NCI-H146 treated with DMSO at 0.1 percent for 48 hours (cell line): ENCODE results near the gene CLTCL1.
"Not testable (repeated sequence)": the region's sequence is repeated elsewhere in the genome, so short reads cannot be mapped to it uniquely, and the experiment has no call there.

Experiments
- DNase-seq: peaks from one replicate; lab custom pipeline; 2025; ENCODE audit not compliant: unreplicated experiment; lab: John Stamatoyannopoulos, UW

CLTCL1 gene

DNA sequence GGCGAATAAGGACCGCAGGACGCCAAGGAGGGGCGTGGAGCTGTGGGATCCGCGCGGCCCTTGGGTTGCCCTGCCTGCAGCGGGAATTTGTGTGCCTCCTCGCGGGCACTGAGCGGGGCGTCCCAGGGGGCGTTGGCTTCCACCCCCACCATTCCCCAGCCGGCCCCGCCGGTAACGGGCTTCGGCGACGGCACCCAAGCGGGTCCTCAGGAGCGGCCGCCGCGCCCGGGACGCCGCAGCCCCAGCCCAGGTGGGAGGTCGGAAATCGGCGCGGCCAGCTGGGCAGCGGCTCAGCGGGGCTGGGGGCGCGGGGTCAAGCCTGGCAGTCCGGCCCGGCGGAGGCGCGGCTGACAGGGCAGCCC lies 320 bp downstream of the CLTCL1 start:
- no peak for DNase-seq

DNA sequence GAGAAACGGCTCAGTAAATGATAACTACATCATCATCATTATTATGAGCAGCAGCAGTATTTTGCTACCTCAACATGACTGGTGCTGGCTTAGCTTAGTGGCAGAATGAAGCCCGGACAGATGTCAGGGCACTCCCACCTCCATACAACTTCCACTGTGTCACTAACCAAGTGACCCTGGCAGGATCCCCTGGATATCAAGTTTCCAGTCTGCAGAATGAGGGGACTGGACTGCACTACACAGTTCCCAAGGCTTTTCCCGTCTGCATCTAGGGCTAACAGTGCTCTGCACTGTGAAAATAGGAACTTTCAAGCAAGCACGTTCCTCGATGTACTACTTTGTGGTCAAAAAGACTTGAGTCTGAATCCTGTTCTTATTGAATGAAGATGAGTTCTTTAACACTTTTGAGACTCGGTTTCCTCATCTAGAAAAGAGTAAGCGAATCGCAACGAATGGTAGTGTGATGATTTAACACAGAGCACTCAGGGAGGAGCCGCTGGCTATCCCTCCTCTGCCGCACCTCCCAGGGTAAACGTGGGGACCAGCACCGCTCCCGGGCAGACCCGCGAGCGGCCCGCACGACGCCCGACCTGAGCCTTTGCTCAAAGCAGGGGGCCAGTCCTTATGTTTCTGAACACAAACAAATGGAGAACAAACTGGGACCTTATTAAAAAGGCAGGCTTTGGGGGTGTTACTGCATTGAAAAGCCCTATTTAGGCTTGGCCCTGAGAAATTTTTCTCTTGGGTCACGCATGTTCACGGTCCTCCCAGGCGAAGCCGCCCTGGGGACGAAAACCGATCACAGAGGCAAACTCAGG lies 910 bp downstream of the CLTCL1 start:
- no peak for DNase-seq

DNA sequence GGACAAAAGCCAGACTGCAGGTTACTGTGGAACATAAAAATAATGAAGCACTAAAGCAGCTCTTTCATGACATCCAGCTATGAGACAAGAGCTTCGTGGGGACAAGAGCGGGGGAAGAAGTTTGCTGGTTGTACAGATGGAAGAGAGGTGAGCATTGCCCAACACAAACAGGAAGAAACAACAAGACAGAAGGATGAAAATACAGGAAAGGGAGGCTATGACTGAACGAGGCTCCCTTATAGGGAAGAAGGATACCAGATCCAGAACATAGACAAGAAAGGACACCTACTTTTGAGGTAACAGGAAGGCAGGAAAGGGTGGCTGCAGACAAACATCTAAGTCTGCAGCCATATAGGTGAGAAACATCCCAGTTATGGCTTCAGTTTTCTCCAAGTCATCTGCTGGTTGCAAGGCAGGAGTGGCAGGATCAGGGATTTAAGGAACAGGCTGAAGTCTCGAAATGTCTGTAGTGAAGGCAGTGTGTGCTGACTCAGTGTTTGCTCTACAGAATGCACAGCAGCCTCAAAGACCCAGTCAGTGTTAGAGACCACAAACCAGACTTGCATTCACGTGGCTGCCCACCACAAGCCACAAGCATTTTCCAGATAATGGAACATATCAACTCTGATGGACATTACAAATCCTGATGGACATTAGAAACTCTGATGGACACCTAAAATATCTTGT lies 1.9 kb downstream of the CLTCL1 start:
- no peak for DNase-seq

DNA sequence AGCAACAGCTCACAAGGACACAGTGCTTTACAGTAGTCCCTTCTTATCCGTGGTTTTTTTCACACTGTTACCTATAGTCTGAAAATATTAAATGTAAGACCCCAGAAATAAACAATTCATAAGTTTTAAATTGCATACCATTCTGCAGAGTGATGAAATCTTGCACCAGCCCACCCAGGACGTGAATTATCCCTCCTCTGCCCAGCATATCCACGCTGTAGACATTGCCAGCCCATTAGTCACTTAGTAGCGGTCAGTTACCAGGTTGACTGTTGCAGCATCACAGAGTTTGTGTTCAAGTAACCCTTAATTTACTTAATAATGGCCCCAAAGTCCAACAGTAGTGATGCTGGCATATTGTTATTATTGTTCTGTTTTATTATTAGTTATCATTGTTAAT lies 3.6 kb downstream of the CLTCL1 start:
- DNase-seq = no peak

DNA sequence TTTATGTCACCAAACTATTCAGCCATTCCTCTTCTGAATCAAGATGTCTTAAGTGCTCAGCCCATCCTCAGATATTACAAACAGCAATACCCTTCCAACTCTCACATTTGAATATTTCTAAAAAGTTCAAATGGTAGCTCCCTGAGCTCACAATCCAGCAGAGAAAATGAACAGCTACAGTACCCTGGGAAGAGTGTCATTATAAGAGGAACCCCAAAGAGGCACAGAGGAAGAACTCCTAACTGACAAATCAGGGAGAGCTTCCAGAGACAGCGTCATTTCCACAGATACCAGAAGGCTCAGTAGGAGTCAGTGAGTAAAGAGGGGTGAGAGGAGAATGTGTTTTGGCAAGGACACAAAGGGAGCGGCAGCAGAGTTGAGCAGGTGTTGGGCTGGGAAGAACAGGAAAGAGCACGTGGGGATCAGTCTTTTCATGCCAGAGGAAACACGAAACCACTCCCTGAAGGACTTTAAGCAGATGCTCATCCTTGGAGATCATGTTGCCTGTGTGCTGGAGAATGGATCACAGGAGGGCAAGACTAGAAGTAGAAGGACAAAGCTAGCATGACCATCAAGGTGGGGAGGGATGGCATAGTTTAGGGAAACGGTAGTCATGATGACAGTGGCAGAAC lies 4.3 kb downstream of the CLTCL1 start:
- peak; percentile 84 for DNase-seq

DNA sequence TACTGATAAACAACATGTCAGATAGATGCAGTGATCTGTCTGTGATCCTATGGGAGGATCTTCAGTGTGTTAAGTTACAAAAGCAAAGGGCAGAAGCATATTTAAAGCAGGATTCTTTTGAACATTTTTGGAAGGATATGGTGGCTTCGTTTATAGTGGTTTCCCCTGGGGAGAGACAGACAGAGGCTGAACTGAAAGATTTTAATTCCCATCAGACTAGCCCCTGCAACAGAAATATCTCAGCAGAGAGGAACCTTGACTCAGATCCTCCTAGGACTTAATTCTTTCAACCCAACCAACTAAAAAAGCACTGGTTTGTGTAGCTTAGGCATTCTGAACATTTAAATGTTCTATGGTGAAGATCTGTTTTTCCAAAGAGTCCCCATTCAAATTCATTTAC lies 5.7 kb downstream of the CLTCL1 start:
- DNase-seq = no peak

DNA sequence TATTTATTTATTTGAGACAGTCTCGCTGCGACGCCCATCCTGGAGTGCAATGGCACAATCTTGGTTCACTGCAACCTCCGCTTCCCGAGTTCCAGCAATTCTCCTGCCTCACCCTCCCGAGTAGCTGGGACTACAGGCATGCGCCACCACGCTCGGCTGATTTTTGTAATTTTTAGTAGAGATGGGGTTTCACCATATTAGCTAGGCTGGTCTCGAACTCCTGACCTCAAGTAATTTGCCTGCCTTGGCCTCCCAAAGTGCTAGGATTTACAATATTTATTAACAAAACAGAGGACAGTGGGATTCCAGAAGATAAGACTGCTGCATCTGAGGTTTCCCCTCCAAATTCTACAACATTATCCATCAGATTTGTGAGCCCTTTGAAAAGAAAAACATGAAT lies 12.4 kb downstream of the CLTCL1 start:
- not testable (repeated sequence) for DNase-seq

DNA sequence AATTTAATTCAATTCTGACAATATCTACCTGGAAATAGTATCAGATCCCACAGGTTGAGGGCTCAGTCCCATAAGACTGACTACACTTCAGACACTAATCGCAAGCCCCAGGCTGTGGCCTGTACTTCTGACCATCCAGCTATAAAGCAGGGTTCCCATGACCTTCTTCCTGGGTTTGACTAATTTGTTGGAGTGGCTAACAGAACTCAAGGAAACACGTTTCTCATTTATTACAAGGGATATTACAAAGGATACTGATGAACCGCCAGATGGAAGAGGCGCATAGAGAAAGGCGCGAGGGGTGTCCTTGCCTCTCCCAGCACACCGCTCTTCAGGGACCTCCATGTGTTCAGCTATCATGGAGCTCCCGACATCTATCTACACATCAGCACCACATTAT lies 13.7 kb downstream of the CLTCL1 start:
- no peak for DNase-seq

DNA sequence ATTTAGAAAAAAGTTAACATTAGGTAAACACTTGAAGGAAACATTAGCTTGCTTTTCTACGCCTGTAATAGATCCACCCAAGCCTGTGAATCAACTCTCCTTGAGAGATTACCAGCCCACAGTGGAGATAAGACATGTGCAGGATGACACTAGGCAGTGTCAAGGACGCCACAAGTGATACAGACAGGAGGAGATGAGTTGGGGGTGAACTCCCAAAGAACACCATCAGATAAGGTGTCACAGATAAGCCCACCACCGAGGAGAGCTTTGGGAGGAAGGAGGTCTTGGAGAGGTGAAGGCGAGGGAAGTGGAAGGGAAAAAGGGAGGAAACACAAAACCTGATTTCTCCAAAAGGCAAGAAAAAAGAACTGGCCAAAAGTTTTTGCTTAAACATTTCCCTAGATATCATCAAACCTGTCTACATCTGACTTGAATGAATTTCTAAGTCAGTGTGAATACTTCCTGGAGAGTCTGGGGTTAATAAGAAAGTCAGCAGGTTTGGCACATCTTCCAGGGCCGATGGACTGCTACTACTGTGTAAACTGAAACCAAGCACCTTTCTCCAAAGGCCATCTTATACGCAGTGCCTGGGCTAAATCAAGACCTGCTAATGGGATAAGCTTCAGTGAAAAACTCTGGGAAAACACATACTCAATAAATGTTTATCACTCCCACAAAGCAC lies 15.5 kb downstream of the CLTCL1 start:
- no peak for DNase-seq

DNA sequence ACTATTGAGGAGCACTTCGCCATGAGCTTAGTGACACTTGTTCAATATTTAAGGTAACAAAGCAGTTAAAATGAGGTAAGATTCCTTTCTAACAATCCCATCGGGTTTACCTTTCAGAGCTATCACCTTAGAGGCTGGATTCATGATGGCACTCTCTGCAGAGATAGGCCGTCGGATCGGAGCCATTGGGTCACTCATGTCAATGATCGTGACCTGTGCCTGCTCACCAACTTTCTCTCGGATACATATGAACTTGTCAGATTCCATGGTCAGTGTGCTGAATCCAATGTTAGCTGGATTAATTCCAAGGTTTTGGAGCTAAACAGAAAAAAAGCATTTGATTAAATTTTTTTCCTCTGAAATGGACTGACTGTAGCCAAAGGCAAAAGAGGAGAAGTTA lies 16.0 kb downstream of the CLTCL1 start:
- DNase-seq = no peak

DNA sequence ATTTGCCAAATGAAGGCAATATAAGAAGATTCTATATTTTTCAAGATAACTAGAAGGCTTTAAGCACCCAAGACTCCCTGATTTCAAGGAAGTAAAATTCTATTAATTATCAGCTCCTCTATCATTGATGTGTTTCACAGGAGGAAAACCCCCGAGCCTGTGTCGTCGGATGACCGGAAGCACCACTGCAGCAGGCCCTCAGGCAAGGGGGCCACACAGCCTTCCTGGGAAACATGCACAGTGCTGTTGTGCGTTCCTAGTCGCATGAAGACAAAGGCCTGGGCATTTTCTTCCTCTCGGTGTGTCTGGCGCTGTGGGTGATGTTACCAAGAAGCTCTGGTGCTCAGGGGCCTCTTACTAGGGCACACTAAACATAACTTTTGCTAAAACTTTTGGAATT lies 16.4 kb downstream of the CLTCL1 start:
- no peak for DNase-seq

DNA sequence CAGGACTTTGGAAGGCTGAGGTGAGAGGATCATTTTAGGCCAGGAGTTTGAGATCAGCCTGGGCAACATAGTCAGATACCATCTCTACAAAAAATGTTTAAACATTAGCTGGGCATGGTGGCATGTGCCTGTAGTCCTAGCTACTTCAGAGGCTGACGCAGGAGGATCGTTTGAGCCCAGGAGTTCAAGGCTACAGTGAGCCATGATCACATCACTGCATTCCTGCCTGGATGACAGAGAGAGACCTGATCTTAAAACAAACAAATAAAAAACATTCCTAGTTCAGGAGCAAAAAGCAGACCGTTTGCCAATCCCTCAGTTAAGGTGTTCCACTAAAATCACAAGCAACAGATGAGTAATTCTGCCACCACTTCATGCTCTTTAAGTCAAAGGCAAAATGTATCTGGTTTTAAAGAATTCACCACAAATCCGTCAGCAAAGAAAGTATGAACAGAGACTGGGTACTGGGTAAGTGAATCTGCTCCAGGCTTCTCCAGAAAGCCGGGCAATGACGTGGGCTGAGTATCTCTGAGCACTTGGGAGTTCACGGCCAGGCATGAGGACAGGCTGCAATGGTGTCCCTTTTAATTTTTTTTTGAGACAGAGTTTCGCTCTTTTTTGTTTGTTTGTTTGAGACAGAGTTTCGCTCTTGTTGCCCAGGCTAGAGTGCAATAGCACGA lies 19.5 kb downstream of the CLTCL1 start:
- DNase-seq = no peak

DNA sequence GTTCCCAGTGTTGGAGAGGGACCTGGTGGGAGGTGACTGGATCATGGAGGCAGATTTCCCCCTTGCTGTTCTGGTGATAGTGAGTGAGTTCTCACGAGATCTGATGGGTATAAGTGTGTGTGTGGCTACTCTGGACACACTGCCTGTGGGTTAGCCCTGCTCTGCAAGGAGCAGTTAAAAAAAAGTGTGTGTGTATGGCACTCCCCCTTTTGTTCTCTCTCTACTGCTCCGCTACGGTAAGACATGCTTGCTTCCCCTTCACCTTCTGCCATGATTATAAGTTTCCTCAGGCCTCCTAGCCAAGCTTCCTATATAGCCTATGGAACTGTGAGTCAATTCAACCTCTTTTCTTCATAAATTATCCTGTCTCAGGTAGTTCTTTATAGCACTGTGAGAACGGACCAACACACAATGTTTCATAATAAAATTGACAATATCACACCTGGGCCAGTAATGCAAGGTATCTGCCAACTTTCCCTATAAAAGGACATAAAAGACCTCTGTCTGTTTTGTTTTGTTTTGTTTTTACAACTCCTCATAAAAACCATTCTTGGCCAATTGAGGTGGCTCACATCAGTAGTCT lies 20.2 kb downstream of the CLTCL1 start:
- DNase-seq = no peak

DNA sequence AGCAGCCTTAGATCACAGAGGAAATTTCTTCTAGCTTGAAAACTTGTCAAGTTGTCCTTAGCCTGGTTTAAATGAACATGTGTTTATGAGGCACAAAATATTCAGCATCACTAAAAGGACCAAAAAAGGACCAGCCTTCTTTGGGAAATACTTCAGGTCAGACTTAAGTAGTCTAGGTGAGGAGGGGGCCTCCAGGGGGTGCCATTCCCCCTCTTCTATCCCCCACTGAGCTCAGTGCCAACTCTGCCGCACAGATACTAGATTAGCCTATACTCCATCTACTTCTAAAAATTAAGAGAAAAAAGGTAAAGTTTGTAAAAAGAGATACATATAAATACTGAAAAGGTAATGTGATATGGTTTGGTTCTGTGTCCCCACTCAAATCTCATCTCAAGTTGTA lies 20.6 kb downstream of the CLTCL1 start:
- no peak for DNase-seq

DNA sequence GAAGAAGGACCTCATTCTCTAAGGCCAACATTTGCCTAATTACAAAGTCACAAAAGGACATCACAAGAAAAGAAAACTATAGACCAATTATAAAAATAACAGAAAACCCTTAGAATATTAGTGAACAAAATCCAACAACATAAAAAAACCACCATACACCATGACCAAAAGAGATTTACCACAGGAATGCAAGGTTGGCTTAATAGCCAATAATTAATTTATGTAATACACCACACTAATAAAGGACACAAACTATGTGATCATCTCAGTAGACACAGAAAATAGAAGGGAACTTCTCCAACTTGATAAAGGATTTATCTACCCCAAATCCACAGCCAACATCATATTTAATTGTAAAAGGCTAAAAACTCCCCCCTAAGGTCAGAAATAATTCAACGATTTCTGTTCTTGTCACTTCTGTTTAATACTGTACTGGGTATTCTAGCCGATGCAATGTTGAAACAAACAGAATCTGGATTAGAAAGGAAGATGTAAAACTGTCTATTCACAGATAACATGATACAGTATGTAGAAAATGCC lies 24.9 kb downstream of the CLTCL1 start:
- no peak for DNase-seq

DNA sequence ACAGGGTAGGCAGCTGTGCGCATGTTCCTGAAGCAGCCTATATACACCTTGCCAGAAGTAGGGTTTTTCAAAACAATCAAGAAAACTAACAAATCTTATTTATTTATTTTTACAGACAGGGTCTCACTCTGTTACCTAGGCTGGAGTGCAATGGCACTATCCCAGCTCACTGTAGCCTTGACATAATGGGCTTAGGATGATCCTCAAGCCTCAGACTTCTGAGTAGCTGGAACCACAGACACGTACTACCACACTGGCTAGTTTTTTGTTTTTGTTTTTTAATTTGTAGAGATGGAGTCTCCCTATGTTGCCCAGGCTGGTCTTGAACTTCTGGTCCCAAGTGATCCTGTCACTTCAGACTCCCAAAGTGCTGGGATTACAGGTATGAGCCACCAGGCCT lies 25.7 kb downstream of the CLTCL1 start:
- DNase-seq = no peak

DNA sequence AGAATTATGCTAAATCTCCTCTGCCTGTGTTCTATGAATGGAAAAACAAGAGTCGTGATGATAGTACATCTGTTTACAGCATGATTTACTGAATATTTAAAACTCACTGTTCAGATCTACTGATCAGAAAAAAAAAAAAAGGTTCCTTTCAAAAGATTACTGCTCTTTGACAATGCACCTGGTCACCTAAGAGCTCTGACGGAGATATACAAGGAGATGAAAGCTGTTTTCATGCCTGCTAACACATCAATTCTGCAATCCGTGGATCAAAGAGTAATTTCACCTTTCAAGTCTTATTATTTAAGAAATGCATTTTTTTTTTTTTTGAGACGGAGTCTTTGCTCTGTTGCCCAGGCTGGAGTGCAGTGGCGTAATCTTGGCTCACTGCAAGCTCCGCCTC lies 30.7 kb downstream of the CLTCL1 start:
- DNase-seq = no peak

DNA sequence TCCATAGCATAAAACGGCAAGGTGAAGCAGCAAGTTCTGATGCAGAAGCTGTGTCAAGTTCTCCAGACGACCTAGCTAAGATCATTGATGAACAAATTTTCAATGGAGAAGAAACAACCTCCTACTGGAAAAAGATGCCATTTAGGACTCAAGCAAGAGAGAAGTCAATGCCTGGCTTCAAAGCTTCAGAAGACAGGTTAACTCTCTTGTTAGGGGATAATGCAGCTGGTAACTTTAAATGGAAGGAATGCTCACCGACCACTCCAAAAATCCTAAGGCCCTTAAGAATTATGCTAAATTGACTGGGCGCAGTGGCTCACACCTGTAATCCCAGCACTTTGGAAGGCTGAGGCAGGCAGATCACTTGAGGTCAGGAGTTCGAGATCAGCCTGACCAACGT lies 31.3 kb downstream of the CLTCL1 start:
- no peak for DNase-seq

DNA sequence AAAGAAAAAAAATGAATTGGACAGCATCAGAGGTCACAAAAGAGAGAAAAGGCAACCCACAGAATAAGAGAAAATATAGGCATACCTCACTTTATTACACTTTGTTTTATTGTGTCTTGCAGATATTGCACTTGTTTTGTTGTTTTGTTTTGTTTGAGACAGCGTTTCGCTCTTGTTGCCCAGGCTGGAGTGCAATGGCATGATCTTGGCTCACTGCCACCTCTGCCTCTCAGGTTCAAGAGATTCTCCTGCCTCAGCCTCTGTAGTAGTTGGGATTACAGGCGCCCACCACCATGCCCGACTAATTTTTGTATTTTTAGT lies 32.6 kb downstream of the CLTCL1 start:
- DNase-seq = not testable (repeated sequence)

DNA sequence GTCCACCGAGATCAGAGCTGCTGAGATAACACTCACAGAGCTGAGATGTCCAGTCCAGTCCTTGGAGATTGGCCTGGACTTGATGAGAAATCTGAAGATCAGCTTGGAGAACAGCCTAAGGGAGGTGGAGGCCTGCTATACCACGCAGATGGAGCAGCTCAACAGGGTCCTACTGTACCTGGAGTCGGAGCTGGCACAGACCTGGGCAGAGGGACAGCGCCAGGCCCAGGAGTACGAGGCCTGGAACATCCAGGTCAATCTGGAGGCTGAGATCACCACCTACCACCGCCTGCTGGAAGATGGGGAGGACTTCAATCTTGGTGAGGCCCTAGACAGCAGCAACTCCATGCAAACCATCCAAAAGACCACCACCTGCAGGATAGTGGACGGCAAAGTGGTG lies 33.1 kb downstream of the CLTCL1 start:
- no peak for DNase-seq

DNA sequence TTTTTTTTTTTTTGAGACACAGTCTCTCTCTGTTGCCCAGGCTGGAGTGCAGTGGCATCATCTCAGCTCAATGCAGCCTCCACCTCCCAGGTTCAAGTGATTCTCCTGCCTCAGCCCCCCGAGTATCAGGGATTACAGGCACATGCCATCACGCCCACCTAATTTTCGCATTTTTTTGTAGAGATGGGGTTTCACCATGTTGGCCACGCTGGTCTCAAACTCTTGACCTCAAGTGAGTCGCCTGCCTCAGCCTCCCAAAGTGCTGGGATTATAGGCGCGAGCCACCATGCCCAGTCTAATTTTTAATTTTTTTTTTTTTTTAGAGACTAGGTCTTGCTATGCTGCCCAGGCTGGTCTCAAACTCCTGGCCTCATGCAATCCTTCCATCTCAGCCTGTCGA lies 35.2 kb downstream of the CLTCL1 start:
- DNase-seq = not testable (repeated sequence)
